Kidney tubule cell (primary cell): ENCODE measurements around the gene VMAC.
A peak's percentile ranks its signal among the peaks of the same experiment; 100 is the strongest.

Experiments used
- DNase-seq: peaks from one replicate; pipeline ENCODE4 v3.0.0-alpha.2; 2018; ENCODE audit warnings: low spot score

The VMAC gene

GRCh38 chr19:5953030-5953589 lies 48.4 kb downstream of the VMAC start:
- DNase-seq = no peak

- DNase-seq = no peak
Observed at GRCh38 chr19:5953680-5954213, 49.1 kb downstream of the VMAC start.

GRCh38 chr19:5954293-5954692 lies 49.6 kb downstream of the VMAC start:
- DNase-seq = peak; percentile 35

GRCh38 chr19:5955636-5955935 lies 50.9 kb downstream of the VMAC start:
- no peak for DNase-seq

GRCh38 chr19:5956323-5956722 lies 51.7 kb downstream of the VMAC start:
- DNase-seq = no peak

- no peak for DNase-seq
Observed at GRCh38 chr19:5956728-5957127, 52.1 kb downstream of the VMAC start.

GRCh38 chr19:5957170-5957569 lies 52.5 kb downstream of the VMAC start:
- DNase-seq = peak; percentile 31

GRCh38 chr19:5958074-5958850 lies 53.6 kb downstream of the VMAC start:
- DNase-seq = no peak

GRCh38 chr19:5958851-5959122 lies 54.1 kb downstream of the VMAC start:
- DNase-seq = no peak

GRCh38 chr19:5959260-5960004 lies 54.8 kb downstream of the VMAC start:
- DNase-seq = no peak
